ENCODE results near the gene SART3. TPM values are rescaled to one million over a fixed set of nuclear protein-coding genes. Genes with fewer than 3 reads are reported as not detected.
A peak's percentile ranks its signal among the peaks of the same experiment; 100 is the strongest.

Gene SART3
- total RNA-seq, 3 donors from 2014 or later (not counting 1 experiment from before 2014, with no cell fraction given), result 76.5 to 107 (median 78.3) TPM

- DNase-seq, result no peak
- H3K4me3 Mint-ChIP-seq, result no peak overlapping the region
- 100% methylated on average over 2 of the region's 2 CpGs for WGBS (ENCODE audit: insufficient coverage)
- peaks cover 5 to 16% of the 10 kb centered on the region in 2 donors for H3K4me1 Mint-ChIP-seq
- peaks cover 0 to 10% of the 10 kb centered on the region in 2 donors for H3K27me3 Mint-ChIP-seq (ENCODE audit: low read depth in 2 of 2)
- H3K27ac Mint-ChIP-seq, result peak overlapping the region; percentile 61 to 72
- Histone ChIP-seq H3K4me1 (ENCODE audit: control insufficient read depth, insufficient read depth, low read length) (peaks cover 8% of the 10 kb centered on the region), H3K4me3 (ENCODE audit: low read length) (no peak overlapping the region), H3K27me3 (ENCODE audit: control insufficient read depth, insufficient read depth, low read length) (no peaks in the 10 kb centered on the region), H3K9me3 (ENCODE audit: control insufficient read depth, insufficient read depth, low read length) (peaks cover 7% of the 10 kb centered on the region), H3K27ac (ENCODE audit: low read length) (no peak overlapping the region), H3K36me3 (ENCODE audit: control insufficient read depth, insufficient read depth, low read length) (no peaks in the 10 kb centered on the region)
- peaks cover 8 to 11% of the 10 kb centered on the region in 2 donors for H3K9me3 Mint-ChIP-seq
- TF ChIP-seq CTCF (IDR thresholded peaks at IDR 0.05), result no peak
- peak in 1 of 3 donors; percentile 15 for ATAC-seq
- no peaks in the 10 kb centered on the region for H3K36me3 Mint-ChIP-seq
- intact Hi-C loops (cut with micrococcal nuclease), result no loop called here
Measured at GRCh38 chr12:108578264-108578663, 17.3 kb upstream of the SART3 start.

- H3K36me3 ChIP-seq (ENCODE audit: control insufficient read depth, insufficient read depth, low read length), result no peaks in the 10 kb centered on the region
- H3K9me3 Mint-ChIP-seq, result peaks cover 8 to 11% of the 10 kb centered on the region in 2 donors
- peaks cover 5 to 16% of the 10 kb centered on the region in 2 donors for H3K4me1 Mint-ChIP-seq
- H3K27me3 ChIP-seq (ENCODE audit: control insufficient read depth, insufficient read depth, low read length), result no peaks in the 10 kb centered on the region
- H3K27me3 Mint-ChIP-seq (ENCODE audit: low read depth in 2 of 2), result peaks cover 0 to 15% of the 10 kb centered on the region in 2 donors
- no peak overlapping the region for H3K4me3 Mint-ChIP-seq
- intact Hi-C loops (cut with micrococcal nuclease), result no loop called here
- peaks cover 8% of the 10 kb centered on the region for H3K4me1 ChIP-seq (ENCODE audit: control insufficient read depth, insufficient read depth, low read length)
- no peak for TF ChIP-seq CTCF (IDR thresholded peaks at IDR 0.05)
- DNase-seq, result no peak
- H3K27ac Mint-ChIP-seq, result no peak overlapping the region
- H3K9me3 ChIP-seq (ENCODE audit: control insufficient read depth, insufficient read depth, low read length), result peaks cover 7% of the 10 kb centered on the region
- no peaks in the 10 kb centered on the region for H3K36me3 Mint-ChIP-seq
- H3K27ac ChIP-seq (ENCODE audit: low read length), result no peak overlapping the region
- H3K4me3 ChIP-seq (ENCODE audit: low read length), result no peak overlapping the region
- no peak for ATAC-seq
Measured at GRCh38 chr12:108577458-108577857, 16.5 kb upstream of the SART3 start.

GRCh38 chr12:108576660-108577234, 15.8 kb upstream of the SART3 start:
- Histone ChIP-seq H3K27me3 (ENCODE audit: control insufficient read depth, insufficient read depth, low read length) (no peaks in the 10 kb centered on the region), H3K4me1 (ENCODE audit: control insufficient read depth, insufficient read depth, low read length) (peaks cover 8% of the 10 kb centered on the region), H3K36me3 (ENCODE audit: control insufficient read depth, insufficient read depth, low read length) (no peaks in the 10 kb centered on the region), H3K9me3 (ENCODE audit: control insufficient read depth, insufficient read depth, low read length) (peaks cover 7% of the 10 kb centered on the region), H3K27ac (ENCODE audit: low read length) (no peak overlapping the region), H3K4me3 (ENCODE audit: low read length) (no peak overlapping the region)
- H3K4me3 Mint-ChIP-seq, result no peak overlapping the region
- H3K4me1 Mint-ChIP-seq, result peaks cover 5 to 16% of the 10 kb centered on the region in 2 donors
- H3K9me3 Mint-ChIP-seq, result peaks cover 8 to 11% of the 10 kb centered on the region in 2 donors
- peaks cover 0 to 15% of the 10 kb centered on the region in 2 donors for H3K27me3 Mint-ChIP-seq (ENCODE audit: low read depth in 2 of 2)
- no peak overlapping the region for H3K27ac Mint-ChIP-seq
- no peak for DNase-seq
- intact Hi-C loops (cut with micrococcal nuclease), result no loop called here
- no peak for TF ChIP-seq CTCF (IDR thresholded peaks at IDR 0.05)
- 68% methylated on average over 6 of the region's 6 CpGs for WGBS (ENCODE audit: insufficient coverage)
- H3K36me3 Mint-ChIP-seq, result no peaks in the 10 kb centered on the region
- no peak for ATAC-seq
